Neural progenitor cell (in vitro differentiated cells): ENCODE results near the gene NDRG2. TPM values are rescaled to one million over a fixed set of nuclear protein-coding genes. Genes with fewer than 3 reads are reported as not detected.
"Not testable (repeated sequence)": the region's sequence is repeated elsewhere in the genome, so short reads cannot be mapped to it uniquely, and the experiment has no call there.

Experiments used
- DNase-seq: peaks from one replicate; pipeline ENCODE4 v3.0.0-alpha.2; 2016; ENCODE audit warnings: low spot score
- H2AFZ ChIP-seq: fragments of 200-600 bp; sonication (generic); replicated peaks from 2 replicates; pipeline ENCODE4 v1.6.1; 2016; ENCODE audit warnings: antibody characterized with exemption
- H3F3A ChIP-seq: fragments of 200-600 bp; sonication (generic); 2 replicates; pipeline ENCODE4 v1.6.1; 2016; ENCODE audit warnings: antibody characterized with exemption, low read depth
- H3K27ac ChIP-seq: fragments of 200-600 bp; sonication (generic); 2 replicates; pipeline ENCODE4 v1.5.1; 2016; ENCODE audit warnings: mild to moderate bottlenecking
- H3K27me3 ChIP-seq: fragments of 200-600 bp; sonication (generic); 2 replicates; pipeline ENCODE4 v1.6.1; 2016; ENCODE audit warnings: mild to moderate bottlenecking, moderate library complexity
- H3K36me3 ChIP-seq: fragments of 200-600 bp; sonication (generic); 2 replicates; pipeline ENCODE4 v1.5.1; 2016
- H3K4me1 ChIP-seq: fragments of 200-600 bp; sonication (generic); 2 replicates; pipeline ENCODE4 v1.6.1; 2016; ENCODE audit warnings: mixed run types
- H3K4me2 ChIP-seq: fragments of 200-600 bp; sonication (generic); 2 replicates; pipeline ENCODE4 v1.6.1; 2016
- H3K4me3 ChIP-seq: fragments of 200-600 bp; sonication (generic); 2 replicates; pipeline ENCODE4 v1.5.1; 2016
- H3K79me2 ChIP-seq: fragments of 200-600 bp; sonication (generic); 2 replicates; pipeline ENCODE4 v1.6.1; 2016; ENCODE audit warnings: low read depth
- H3K9ac ChIP-seq: fragments of 200-600 bp; sonication (generic); 2 replicates; pipeline ENCODE4 v1.6.1; 2016
- H3K9me3 ChIP-seq: fragments of 200-600 bp; sonication (generic); 2 replicates; pipeline ENCODE4 v1.5.1; 2016; ENCODE audit warnings: low read depth
- H4K20me1 ChIP-seq: fragments of 200-600 bp; sonication (generic); 2 replicates; pipeline ENCODE4 v1.6.1; 2016; ENCODE audit warnings: low read depth
- H3K27ac Mint-ChIP-seq: 3 replicates; pipeline ENCODE4 v1.8.0; 2021; ENCODE audit warnings: mixed read lengths
- H3K27me3 Mint-ChIP-seq: 2 replicates; pipeline ENCODE4 v1.8.0; 2022; ENCODE audit warnings: low read depth, mild to moderate bottlenecking, inconsistent platforms, moderate library complexity, mixed read lengths; ENCODE audit not compliant: insufficient read depth
- H3K36me3 Mint-ChIP-seq: 3 replicates; pipeline ENCODE4 v1.8.0; 2021; ENCODE audit warnings: mixed read lengths
- H3K4me1 Mint-ChIP-seq: 3 replicates; pipeline ENCODE4 v1.8.0; 2021; ENCODE audit warnings: mixed read lengths
- H3K4me3 Mint-ChIP-seq: 3 replicates; pipeline ENCODE4 v1.8.0; 2021; ENCODE audit warnings: mild to moderate bottlenecking, moderate library complexity, mixed read lengths
- H3K9me3 Mint-ChIP-seq: 3 replicates; pipeline ENCODE4 v1.8.0; 2020; ENCODE audit warnings: mixed read lengths
- EZH2 ChIP-seq: fragments of 200-600 bp; sonication (generic); IDR thresholded peaks from 2 replicates; pipeline ENCODE4 v1.6.1; 2017; ENCODE audit warnings: antibody characterized with exemption, mild to moderate bottlenecking, moderate library complexity
- EZH2phosphoT487 ChIP-seq: fragments of 200-600 bp; sonication (generic); IDR thresholded peaks from 2 replicates; pipeline ENCODE4 v1.6.1; 2017; ENCODE audit warnings: antibody characterized with exemption
- total RNA-seq: library from RNA; depleted of rRNA; stranded (reverse); fragments of >200 nt; gene quantifications from 2 replicates; pipeline ENCODE4 v1.2.3, GENCODE V29; 2015; ENCODE audit warnings: low replicate concordance
- TF ChIP-seq, protein P1 (sequence below): fragments of 200-600 bp; sonication (generic); IDR thresholded peaks from 2 replicates; pipeline ENCODE4 v1.5.1; 2017; ENCODE audit warnings: antibody characterized with exemption, mild to moderate bottlenecking

Gene NDRG2
- total RNA-seq, 1 donor from 2014 or later = 1.3 TPM

DNA sequence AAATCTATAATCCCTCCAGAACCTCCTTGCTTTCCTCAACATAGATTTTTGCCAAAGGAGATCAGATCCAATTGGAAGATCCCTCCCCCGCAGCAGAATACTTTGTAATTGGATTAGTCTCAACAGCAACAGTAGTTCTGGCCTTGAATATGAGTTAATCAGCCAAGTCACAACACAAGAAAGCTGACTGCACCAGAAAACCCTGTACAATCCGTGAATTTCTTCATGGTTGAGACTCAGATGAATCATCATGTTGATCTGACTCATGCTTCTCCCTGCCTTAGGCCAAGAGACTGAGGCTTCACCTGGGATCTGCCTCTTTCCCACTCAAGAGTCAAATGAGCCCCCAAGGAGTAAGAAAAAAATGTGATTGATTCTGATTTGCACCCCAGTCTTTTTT, 38.0 kb downstream of the NDRG2 start:
- no peak overlapping the region for H3K27ac ChIP-seq
- Mint-ChIP-seq H3K27ac (no peak overlapping the region), H3K4me1 (peaks cover 10% of the 10 kb centered on the region), H3K9me3 (peaks cover 3% of the 10 kb centered on the region), H3K36me3 (peaks cover 2% of the 10 kb centered on the region), H3K27me3 (no peaks in the 10 kb centered on the region), H3K4me3 (no peak overlapping the region)
- H3F3A ChIP-seq = peaks cover 19% of the 10 kb centered on the region
- no peaks in the 10 kb centered on the region for H3K36me3 ChIP-seq
- no peak overlapping the region for H3K9ac ChIP-seq
- no peak for TF ChIP-seq EZH2
- TF ChIP-seq EZH2phosphoT487 = no peak
- TF ChIP-seq, protein P1, sequence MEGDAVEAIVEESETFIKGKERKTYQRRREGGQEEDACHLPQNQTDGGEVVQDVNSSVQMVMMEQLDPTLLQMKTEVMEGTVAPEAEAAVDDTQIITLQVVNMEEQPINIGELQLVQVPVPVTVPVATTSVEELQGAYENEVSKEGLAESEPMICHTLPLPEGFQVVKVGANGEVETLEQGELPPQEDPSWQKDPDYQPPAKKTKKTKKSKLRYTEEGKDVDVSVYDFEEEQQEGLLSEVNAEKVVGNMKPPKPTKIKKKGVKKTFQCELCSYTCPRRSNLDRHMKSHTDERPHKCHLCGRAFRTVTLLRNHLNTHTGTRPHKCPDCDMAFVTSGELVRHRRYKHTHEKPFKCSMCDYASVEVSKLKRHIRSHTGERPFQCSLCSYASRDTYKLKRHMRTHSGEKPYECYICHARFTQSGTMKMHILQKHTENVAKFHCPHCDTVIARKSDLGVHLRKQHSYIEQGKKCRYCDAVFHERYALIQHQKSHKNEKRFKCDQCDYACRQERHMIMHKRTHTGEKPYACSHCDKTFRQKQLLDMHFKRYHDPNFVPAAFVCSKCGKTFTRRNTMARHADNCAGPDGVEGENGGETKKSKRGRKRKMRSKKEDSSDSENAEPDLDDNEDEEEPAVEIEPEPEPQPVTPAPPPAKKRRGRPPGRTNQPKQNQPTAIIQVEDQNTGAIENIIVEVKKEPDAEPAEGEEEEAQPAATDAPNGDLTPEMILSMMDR = no peak
- H3K4me3 ChIP-seq = no peak overlapping the region
- H3K79me2 ChIP-seq = peaks cover 19% of the 10 kb centered on the region
- no peak overlapping the region for H2AFZ ChIP-seq
- H3K4me1 ChIP-seq = peaks cover 15% of the 10 kb centered on the region
- peaks cover 22% of the 10 kb centered on the region for H3K27me3 ChIP-seq
- no peaks in the 10 kb centered on the region for H3K9me3 ChIP-seq
- H4K20me1 ChIP-seq = no peaks in the 10 kb centered on the region
- no peak overlapping the region for H3K4me2 ChIP-seq
- no peak for DNase-seq

DNA sequence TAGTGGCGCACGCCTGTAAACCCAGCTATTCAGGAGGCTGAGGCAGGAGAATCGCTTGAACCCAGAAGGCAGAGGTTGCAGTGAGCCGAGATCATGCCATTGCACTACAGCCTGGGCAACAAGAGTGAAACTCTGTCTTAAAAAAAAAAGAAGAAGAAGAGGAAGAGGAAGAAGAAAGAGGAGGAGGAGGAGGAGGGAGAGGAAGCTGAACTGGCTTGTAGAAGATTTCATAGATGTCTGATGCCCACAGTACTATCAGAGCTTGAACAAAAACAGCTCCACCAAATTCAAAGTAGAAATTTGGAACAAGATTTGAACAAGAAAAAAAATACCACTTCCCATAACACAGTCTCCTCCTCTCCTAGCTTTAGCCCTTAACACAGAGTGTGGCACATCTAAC, 39.2 kb downstream of the NDRG2 start:
- Histone ChIP-seq H3F3A (peaks cover 16% of the 10 kb centered on the region), H3K27me3 (peaks cover 22% of the 10 kb centered on the region)
- not testable (repeated sequence) for DNase-seq, H3K4me1 Mint-ChIP-seq, H3K4me2 ChIP-seq, H2AFZ ChIP-seq, H3K79me2 ChIP-seq, H3K9me3 Mint-ChIP-seq, H3K4me1 ChIP-seq, H3K27ac Mint-ChIP-seq, H3K9ac ChIP-seq, H3K4me3 ChIP-seq, H3K9me3 ChIP-seq, H4K20me1 ChIP-seq, H3K36me3 ChIP-seq, H3K36me3 Mint-ChIP-seq, H3K27me3 Mint-ChIP-seq, H3K27ac ChIP-seq, H3K4me3 Mint-ChIP-seq

DNA sequence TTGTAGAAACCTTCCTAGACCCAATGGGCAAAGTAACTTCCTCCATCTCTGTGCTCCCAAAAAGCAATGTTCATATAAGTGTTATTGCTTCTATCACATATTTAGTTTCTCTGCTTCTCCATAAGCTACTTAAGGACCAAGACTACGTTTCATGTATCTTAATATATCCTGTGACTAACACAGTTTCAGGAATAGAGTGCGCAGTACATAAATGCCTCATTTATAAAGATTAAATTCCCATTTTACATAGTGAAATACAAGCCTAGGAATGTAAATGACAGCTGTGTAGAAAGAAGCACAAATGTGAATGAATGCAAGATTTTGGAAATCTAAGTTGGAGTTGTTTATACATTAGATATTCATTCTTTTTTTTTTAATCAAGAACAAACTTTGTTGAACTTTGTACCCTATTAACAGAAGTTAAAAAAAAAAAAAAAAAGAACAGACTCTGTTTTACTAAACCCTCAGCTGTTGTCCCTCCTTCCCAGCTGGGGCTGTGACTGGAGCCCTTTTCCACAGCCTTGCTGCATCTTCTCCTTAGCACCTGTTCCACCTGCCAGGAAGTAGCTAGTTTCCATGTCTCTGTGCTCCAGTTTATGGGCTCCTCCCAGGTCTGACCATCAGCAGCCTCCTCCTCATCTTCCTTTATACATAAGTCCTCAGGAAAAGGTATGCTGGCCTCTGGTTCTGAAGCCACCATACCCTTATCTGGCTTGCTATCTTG, 42.1 kb downstream of the NDRG2 start:
- no peak overlapping the region for H3K4me2 ChIP-seq
- no peaks in the 10 kb centered on the region for H3F3A ChIP-seq
- no peak overlapping the region for H3K4me3 Mint-ChIP-seq
- H3K4me3 ChIP-seq = no peak overlapping the region
- no peak overlapping the region for H3K27ac ChIP-seq
- H3K9ac ChIP-seq = no peak overlapping the region
- no peaks in the 10 kb centered on the region for H4K20me1 ChIP-seq
- no peaks in the 10 kb centered on the region for H3K79me2 ChIP-seq
- no peaks in the 10 kb centered on the region for H3K27me3 Mint-ChIP-seq
- no peaks in the 10 kb centered on the region for H3K36me3 ChIP-seq
- H3K36me3 Mint-ChIP-seq = no peaks in the 10 kb centered on the region
- no peak for DNase-seq
- H3K27me3 ChIP-seq = peaks cover 22% of the 10 kb centered on the region
- no peaks in the 10 kb centered on the region for H3K9me3 ChIP-seq
- H2AFZ ChIP-seq = no peak overlapping the region
- no peak overlapping the region for H3K27ac Mint-ChIP-seq
- H3K9me3 Mint-ChIP-seq = peaks cover 3% of the 10 kb centered on the region
- no peaks in the 10 kb centered on the region for H3K4me1 Mint-ChIP-seq
- TF ChIP-seq EZH2 = no peak
- TF ChIP-seq EZH2phosphoT487 = no peak
- TF ChIP-seq, protein P1 = no peak
- no peaks in the 10 kb centered on the region for H3K4me1 ChIP-seq

DNA sequence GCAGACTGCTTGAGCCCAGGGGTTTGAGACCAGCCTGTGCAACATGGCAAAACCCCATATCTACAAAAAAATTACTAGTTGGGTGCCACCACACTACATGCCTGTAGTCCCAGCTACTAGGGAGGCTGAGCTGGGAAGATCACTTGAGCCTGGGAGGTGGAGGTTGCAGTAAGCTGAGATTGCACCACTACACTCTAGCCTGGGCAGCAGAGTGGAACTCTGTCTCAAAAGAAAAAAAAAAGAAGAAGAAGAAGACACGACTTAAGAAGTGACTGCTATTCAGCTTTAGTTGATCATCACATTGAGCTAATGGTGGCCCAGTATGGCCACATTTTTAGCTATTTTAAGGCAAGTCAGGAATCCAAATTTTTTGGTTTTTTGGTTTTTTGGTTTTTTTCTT, 44.0 kb downstream of the NDRG2 start:
- Mint-ChIP-seq H3K27me3 (peaks cover 2% of the 10 kb centered on the region), H3K4me3 (no peak overlapping the region), H3K36me3 (no peaks in the 10 kb centered on the region), H3K9me3 (no peaks in the 10 kb centered on the region), H3K4me1 (no peaks in the 10 kb centered on the region), H3K27ac (no peak overlapping the region)
- Histone ChIP-seq H3K9me3 (no peaks in the 10 kb centered on the region), H3K9ac (no peak overlapping the region), H3K4me3 (no peak overlapping the region), H3K27ac (no peak overlapping the region), H3F3A (no peaks in the 10 kb centered on the region), H4K20me1 (no peaks in the 10 kb centered on the region), H3K36me3 (no peaks in the 10 kb centered on the region), H3K27me3 (peaks cover 16% of the 10 kb centered on the region), H3K4me2 (no peak overlapping the region), H3K79me2 (no peaks in the 10 kb centered on the region), H3K4me1 (no peaks in the 10 kb centered on the region), H2AFZ (no peak overlapping the region)
- TF ChIP-seq EZH2 (no peak), EZH2phosphoT487 (no peak)
- TF ChIP-seq, protein P1 = no peak
- DNase-seq = no peak
